HG03064 (cell line): ENCODE results near the gene KIF6.
A peak's percentile ranks its signal among the peaks of the same experiment; 100 is the strongest.

Experiments
- ATAC-seq: cut with Tn5 transposase; IDR thresholded peaks from one replicate; pipeline ENCODE4 v1.9.1; 2021; ENCODE audit warnings: low read depth; ENCODE audit not compliant: unreplicated experiment

Gene KIF6

DNA sequence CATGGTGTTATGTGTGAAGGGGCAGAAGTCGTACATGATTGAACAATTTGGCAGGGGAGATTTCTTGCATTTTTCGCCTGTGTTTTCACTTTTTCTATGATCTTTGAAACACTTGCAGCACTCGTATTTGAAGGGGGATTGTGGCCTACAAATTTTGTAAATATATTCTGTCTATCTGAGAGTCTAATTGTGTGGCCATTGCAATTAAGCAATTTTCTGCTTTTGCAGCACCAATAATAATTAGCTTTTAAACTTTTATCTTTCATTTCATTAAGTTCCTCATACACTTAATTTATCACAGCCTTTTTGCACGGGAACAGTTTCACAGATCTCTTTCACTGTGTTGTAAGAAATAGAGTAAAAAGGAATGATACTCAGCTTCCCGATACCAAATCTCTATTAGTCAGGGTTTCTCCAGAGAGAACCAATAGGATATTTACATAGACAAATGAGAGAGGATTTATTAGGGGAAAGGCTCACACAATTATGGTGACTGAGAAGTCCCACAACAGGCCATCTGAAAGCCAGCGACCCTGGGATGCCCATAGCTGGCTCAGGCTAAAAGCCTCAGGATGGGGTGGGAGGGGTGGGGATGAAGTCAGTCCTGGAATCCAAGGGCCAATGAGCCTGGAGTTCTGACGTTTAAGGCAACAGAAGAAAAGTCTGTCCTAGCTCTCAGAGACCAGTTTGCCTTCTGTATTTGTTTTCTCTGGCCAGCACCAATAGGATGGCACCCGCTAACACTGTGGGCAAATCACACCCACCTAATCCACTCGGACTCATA lies 58.3 kb downstream of the KIF6 start:
- ATAC-seq, result no peak

DNA sequence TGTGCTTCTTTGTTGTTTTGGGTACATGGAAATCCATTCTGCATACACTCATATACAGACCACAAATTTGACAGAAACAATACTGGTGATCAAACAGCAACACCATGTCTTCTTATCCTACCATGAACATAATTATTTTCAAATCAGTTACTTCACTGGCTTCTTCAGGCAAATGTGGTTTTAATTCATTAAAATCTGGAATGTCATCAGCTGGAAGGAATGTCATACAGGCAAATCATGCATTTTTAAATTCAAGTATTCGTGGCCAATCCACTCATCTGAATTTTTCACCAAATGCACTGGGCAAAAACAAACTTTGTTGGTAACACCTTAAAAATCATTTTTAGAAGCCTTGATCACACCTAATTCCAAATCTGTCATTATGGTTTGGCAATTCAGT lies 59.3 kb downstream of the KIF6 start:
- no peak for ATAC-seq

DNA sequence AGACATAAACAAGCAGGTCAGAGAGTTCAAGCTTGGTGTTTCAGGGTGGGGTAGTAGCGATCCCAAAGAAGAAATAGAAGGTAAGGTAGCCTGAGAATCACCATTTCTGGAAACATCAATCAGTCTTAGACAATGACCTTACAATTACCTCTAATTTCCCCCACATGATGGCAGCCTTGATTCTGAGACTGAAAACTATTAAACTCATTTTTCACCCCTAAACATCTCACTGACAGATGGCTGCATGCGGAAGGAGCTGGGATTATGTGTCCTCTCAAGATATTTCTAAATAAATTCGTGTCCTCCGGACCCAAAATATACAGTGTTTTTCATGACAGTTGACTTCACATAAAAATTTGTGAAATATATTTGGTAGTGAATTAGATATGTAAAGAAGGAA lies 61.0 kb downstream of the KIF6 start:
- ATAC-seq, result no peak

DNA sequence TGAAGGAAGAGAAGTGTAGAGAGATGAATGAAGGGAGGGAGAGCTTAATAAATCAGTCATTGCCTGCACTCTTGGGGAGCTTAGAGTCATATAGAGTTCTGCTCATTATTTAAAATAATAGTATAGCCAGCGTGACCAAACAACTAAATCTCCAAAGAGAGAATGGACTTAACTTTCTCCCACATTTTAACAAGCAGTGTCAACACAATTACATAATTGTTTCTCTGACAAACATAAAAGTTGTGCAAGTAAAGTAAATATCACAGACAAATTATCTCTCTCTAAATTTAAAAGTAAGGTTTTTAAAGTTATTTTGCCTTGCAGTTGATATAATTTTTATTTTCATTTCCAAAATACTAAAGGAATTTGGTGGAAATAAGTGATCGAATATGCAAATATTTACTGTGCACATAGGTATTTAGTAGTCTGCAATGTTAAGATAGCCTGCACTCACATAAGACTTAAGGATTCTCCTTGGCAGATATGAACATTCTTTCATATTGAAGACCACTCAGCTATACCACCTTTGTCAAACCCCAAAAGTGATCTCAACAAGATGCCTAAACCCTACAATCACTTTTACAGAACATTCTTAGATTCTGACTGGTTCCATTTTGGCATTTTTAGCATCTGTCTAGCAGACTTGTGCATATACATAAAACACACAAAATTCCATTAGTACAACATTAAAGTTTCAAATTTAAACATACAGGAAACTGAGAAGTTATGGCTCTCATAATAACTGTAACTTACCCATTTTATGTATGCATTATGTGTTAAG lies 67.7 kb downstream of the KIF6 start:
- ATAC-seq, result no peak

DNA sequence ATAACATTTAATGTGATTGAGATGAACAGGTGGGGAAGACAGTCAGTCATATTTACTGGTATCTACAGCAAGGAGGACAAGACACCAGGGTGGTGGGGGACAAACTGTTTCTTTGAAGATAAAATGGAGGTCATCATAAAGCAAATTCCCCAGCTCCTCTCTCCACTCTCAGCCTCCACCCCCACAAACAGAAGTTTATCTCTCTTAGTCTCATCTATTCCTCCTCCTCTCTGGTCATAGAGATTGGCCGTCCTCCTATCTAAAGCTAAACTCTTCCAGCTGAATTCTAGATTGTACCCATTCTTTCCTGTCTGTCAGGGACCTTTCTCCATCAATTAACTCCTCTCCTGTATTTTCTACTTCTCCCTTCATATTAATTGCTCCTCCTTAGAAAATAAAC lies 71.1 kb downstream of the KIF6 start:
- ATAC-seq, result no peak

DNA sequence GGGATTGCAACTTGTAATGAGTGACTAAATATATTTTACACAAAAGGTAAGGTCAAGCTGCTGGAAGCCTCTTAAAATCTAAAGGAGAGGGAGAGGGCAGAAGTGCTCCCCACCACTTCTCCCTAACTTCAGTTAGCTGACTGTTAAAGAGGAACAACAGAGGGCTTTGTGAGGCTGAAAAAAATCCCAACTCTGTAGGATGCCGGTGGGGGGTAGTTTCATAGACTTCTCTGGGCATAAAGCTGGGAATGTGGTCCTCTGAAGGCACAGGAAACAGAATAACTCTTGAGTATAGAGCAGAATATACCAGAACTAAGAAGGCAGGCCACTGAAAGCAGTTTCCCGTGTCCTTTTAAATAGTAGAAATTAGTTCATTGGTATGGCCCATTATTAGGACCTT lies 71.6 kb downstream of the KIF6 start:
- no peak for ATAC-seq

DNA sequence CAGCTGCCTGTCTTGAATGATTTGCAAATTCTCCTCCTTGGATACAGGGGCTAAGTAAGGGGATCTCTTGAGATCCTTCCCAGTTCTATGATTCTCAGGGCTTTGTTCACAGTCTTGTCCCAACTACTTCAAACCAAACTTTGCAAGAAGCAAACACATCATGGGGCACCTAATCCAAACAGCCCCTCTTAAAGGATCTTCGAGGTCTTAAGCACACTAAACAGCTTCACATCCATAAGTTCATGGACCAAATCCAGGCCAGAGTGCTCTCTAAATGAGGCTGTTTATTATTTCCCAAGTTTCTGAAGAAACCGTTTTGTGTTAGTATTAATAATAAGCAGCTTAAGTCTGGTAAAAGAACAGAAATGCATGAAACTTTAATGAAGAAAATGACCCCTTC lies 75.2 kb downstream of the KIF6 start:
- ATAC-seq, result no peak

DNA sequence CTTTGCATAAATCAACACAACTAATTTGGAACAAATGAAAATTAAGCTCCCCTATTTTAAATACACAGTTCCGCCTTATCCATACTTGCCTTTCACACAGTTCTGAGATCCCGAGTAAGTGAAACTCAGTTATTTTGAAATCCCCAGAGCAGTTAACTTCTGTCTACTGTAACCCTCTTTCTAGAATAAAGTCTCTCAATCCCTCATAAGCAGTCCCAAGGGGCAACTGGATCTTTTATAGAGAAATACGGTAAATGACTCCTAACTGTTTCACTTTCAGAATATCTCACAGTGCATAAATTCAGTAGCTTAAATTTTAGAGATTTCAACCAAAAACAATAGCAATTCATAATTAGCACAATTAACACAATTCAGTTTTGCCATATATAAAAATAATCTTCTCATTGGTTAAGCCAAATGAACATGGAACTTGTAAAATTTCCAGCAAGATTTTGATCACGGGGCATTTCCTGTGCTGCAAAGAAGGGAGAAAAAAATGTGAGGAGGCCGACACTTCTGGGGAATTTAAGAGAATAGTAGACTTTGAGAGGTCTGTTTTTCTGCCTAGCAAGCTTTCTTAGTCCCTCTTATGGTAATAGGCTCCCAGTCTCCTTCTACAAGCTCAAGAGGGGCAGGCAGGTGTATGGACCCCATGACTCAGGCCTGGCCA lies 78.3 kb downstream of the KIF6 start:
- ATAC-seq, result no peak

DNA sequence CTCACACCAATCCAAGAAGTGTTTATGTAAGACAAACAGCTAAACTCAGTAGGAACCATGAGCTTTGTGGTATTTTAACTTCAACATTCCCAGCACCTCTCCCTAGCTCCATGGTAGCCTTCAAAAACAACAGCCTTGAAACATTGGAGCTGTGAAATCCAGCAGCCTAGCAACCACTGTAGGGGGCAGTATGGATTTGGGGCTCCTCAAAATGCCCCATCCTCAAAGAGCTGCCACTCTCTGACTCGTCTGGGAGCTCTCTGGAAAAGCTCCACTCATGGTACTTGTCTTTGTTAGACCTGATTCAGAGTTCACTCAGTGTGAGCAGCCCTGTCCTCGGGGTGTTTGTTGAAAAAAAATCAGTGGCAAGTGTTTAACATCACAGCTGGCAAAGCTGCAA lies 82.9 kb downstream of the KIF6 start:
- no peak for ATAC-seq

DNA sequence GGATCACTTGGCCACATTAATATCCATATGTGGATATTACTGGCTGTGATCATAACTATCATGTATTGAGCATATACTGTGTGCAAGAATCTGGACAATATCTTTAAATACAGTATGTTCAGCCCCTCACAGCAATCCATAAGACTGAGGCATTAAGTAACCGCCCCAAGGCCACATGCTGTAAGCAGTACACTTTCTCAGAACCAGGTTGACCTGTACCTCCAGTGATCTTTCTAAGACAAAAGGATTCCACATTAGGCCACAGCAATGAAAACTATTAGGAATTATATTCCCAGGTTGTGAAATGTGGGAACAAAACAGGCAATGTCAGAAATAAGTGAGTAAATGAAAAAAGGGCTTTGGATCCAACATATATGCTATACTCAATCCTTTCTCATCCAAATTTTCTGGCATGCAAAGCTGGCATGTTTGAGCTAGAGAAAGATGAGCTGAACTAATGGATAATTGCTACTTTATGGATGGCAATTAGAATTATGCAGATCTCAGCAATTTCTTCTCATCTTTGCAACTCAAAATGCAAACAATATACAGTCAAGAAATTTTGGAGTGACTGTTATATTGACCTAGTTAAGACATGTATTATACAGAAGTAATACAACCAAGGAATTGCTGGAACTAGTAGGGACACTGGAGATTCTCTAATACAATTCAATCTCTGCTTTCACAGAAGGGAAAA lies 86.9 kb downstream of the KIF6 start:
- ATAC-seq, result no peak

DNA sequence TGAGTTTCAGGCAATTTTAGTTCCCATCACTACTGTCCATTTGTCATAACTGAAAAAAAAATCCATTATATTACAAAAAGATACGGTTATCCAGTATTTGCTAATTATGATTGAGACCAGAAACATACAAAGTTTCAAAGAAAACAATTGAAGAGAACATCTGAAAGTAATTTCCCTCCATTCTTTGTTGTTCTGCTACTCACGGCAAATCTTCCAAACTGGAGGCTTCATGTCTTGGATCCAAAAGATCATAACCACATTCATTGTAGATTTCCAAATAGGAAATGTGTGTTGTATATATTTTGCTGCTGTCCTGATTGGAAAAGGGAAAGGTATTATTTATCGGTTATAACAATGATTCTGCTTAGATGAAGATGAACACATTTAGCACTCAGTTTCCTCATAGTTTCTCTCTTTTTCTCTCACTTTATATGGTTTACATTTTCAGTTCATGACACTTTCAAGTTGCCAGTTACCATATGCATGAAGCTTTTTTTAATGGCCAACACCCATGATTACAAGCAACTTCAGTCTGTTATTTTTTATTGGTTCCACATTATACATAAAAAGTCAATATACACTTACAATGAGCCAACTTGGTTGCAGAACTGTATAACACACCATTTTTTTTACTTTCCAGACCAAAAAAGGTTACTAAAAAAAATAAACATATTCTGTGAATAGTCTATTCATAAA lies 90.4 kb downstream of the KIF6 start:
- no peak for ATAC-seq

DNA sequence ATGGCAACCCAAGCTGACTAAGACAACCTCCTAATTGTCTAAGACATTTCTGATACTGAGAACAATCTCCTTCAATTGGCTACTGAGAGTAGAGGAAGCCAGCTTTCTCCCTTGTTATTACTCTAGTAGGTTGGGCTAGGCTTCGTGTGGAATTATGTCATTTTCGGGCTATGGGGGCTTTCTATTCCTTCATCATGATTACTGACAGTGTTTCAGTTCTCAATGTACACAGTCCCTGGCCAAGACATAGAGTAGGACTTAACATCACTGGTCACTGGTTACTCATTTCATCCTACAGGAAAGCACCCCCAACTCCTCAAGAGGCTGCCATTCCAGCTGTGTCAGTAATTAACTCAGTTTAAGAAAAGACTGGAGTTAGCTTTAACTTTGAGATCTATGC lies 100.0 kb downstream of the KIF6 start:
- no peak for ATAC-seq

DNA sequence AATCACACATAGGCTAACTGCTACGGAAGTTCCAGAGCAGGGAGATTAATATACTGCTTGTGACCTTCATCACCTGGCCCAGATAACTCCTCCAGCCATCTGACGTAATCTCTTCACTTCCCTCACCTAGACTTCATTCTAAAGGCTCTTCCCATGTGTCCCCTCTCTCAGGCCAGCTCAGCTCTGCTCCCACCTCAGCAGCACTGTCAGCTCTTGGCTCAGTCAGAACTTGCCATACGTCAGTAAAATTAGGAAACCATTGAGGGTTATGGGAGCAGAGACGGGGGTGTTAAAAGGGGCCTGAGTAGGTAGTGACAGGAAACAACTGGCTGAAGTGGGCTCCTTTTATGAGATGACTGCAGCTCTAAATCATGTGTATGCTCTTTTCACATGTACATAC lies 101.5 kb downstream of the KIF6 start:
- ATAC-seq, result no peak

DNA sequence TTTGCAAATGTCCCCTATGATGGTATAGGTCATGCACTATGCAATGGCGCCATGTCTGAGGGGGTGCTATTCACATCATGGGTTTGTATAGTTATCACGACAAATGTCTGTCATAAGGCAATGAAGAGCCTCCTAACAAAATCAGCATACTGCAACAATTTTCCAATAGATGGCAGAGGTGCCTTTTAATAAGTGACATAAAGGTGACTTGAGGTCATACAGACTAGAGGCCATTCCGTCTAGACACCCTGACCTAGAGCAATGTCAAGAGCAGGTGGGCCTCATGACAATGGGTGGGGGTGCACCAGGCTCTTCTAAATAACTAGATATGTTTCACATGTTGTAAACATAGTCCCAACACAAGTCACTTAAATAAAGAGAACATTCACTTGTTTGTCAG lies 107.7 kb downstream of the KIF6 start:
- no peak for ATAC-seq

DNA sequence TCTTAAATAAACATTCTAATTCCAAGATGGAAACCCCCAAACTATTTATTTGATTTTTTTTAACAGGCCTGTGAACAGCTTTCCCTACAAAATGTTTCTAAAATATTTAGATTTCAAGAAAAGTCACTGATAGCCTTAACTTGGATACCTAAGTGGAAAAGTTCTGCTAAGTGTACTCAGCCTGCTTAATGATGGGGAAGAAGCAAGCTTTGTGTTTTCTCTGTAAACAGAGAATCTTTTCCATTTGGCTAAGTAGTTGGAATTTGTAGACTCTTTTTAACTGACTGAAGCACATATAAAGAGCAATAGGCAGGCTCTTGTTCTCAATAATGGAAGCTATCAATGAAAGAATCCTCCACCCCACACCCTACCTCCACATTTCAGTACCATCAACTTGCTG lies 108.2 kb downstream of the KIF6 start:
- ATAC-seq, result no peak

DNA sequence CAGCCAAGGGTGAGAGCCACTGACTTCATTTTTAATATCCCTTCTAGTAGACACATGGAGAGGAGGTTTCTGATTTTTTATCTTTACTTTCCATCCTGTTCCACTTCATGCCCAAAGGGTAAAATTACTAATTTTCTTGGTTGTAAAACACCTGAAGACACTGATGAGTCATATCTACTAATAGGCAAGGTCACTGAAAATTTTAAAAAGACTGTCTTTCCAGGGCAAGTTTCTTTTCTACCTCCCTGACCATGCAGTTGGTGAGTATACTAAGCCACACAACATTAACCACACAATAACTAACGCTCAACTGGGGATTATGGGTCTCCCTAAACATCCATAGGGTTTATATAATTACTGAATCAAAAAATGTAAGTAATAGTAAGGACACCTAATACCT lies 109.6 kb downstream of the KIF6 start:
- ATAC-seq, result no peak

DNA sequence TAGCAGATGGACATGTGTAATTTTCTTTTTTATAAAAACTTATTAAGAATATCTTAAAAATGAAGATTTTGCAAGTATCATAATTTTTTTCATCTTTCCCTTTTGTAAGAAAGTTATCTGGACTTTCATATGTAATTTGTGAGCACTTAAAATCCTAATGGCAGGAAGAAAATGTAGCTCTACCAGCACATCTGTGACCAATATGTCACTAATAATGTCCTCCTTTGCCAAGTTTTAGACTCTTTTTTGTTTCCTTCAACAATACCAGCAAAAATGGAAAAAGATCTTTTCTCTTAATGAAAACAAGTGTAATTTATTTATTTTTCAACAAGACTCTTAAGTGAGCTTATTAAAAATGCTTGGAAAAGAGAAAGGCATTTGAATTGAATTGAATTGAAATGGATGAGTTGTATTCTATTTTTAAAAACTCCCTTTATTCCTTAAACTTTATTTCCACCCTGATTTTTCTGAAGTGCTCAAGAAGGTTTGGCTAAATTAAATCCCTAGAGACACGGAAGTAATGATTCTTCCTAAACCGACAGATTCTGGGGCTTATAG lies 110.7 kb downstream of the KIF6 start:
- ATAC-seq, result no peak

DNA sequence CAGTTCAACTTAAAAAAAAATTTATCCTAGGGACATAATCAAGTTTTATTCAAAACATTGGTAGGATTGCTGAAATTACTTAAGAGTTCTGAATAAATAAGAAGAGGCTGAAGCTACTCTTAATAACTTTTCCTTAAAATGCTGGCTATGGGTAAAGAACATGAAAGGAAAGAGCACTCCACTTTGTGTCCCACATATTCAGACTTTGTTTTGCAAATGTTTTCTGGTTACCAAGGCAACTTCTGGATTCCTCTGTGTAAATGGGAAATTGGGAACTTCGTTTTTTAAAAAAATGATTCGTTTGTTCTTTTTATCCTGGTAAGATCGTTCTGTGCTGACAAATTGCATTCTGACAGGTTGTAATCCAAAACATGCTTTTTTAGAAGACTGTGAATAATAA lies 115.0 kb downstream of the KIF6 start:
- ATAC-seq, result no peak

DNA sequence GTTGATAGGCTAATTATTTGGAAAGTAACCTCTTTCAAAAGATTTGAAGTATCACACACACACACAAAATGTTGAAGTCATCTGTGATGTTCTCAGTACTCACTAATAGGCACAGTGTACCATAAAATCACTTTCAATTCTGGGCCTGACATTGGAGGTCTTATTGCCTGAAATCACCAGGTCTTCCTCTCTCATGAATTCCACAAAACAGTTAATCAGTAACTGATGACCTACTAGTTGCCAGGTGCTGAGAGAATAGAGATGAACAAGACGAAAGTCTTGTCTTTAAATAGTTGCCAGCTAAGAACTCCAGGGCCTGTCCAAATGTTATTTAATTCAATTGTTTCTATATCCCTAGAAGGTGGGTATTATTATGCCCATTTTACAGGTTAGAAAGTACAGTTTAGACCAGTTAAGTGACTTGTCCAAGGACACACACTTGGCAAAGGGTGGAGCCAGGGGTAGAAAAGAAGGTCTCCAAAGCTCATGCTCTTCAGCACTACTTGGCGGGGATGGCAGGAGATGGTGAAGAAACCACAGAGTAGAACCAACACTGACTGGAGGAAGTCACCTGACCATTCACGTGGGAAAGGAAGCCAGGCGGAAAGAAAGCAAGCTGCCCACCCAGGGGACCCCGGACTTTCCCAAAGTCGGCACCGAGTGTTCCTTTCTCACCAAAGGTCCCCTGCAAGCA lies 116.4 kb downstream of the KIF6 start:
- ATAC-seq, result peak; percentile 65
